Muscle of leg (tissue), 11 donors: ENCODE results near the gene BSG. TPM values are rescaled to one million over a fixed set of nuclear protein-coding genes. Genes with fewer than 3 reads are reported as not detected.
"Not testable (repeated sequence)": the region's sequence is repeated elsewhere in the genome, so short reads cannot be mapped to it uniquely, and the experiment has no call there.

Experiments used
- DNase-seq: peaks from one replicate; pipeline ENCODE4 v3.0.0; 2013
- H3K27ac ChIP-seq: one replicate; pipeline ENCODE4 v1.5.1; 2013; ENCODE audit warnings: mild to moderate bottlenecking, low read length, control low read depth
- H3K27me3 ChIP-seq: one replicate; pipeline ENCODE4 v1.6.1; 2013; ENCODE audit warnings: low read length; ENCODE audit not compliant: control insufficient read depth, insufficient read depth
- H3K36me3 ChIP-seq: one replicate; pipeline ENCODE4 v1.6.1; 2013; ENCODE audit warnings: low read length; ENCODE audit not compliant: control insufficient read depth, insufficient read depth
- H3K4me1 ChIP-seq: one replicate; pipeline ENCODE4 v1.6.1; 2013; ENCODE audit warnings: low read length; ENCODE audit not compliant: control insufficient read depth, insufficient read depth
- H3K4me3 ChIP-seq: one replicate; pipeline ENCODE4 v1.5.1; 2013; ENCODE audit warnings: low read length, control low read depth
- H3K9me3 ChIP-seq: replicated peaks from 2 replicates; pipeline ENCODE4 v1.6.1; 2013; ENCODE audit warnings: low read depth, low read length; ENCODE audit not compliant: control insufficient read depth
- whole genome bisulfite sequencing: methylation state at CpG from one replicate; pipeline ENCODE4 v1.1.5; 2013; ENCODE audit warnings: missing lambda C conversion rate; ENCODE audit not compliant: insufficient coverage; 5-methylcytosine and 5-hydroxymethylcytosine counted together
- polyA plus RNA-seq, 8 donors: library from polyadenylated mRNA; unstranded; fragments of 120-200 nt; gene quantifications; one replicate each; pipeline versions ENCODE4 v1.2.1 to v1.2.3, GENCODE V29; 2013; ENCODE audit warnings: inconsistent platforms in 1 of 8, low replicate concordance in 1 of 8; ENCODE audit not compliant: insufficient read length in 8 of 8, insufficient read depth in 1 of 8
- total RNA-seq: library from RNA; stranded (reverse); fragments of 120-200 nt; gene quantifications from one replicate; pipeline ENCODE4 v1.2.4, GENCODE V29; 2013

BSG gene
- total and polyA plus RNA-seq, 9 donors = 160 to 260 (median 221) TPM

DNA sequence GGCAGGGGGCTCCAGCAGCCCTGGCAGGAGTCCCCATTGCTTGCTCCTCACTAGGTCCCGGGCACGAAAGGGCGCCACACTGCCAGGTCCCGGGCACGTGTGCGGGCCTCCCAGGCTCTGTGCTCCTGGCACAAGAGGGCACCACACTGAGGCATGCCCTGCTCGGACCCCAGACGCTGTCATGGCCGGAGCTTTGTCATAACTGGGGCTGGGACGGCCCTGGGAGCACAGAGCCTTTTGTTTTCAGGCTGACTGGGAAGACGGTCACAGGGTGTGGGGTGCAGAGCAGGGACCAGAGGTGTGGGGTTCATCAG lies 7.4 kb downstream of the BSG start:
- H3K4me1 ChIP-seq = peaks cover 17% of the 10 kb centered on the region
- no peak overlapping the region for H3K4me3 ChIP-seq
- H3K27me3 ChIP-seq = peaks cover under 1% of the 10 kb centered on the region
- H3K36me3 ChIP-seq = peaks cover 57% of the 10 kb centered on the region
- no peaks in the 10 kb centered on the region for H3K9me3 ChIP-seq
- no peak overlapping the region for H3K27ac ChIP-seq
- WGBS = 88% methylated on average over 11 of the region's 11 CpGs
- no peak for DNase-seq

DNA sequence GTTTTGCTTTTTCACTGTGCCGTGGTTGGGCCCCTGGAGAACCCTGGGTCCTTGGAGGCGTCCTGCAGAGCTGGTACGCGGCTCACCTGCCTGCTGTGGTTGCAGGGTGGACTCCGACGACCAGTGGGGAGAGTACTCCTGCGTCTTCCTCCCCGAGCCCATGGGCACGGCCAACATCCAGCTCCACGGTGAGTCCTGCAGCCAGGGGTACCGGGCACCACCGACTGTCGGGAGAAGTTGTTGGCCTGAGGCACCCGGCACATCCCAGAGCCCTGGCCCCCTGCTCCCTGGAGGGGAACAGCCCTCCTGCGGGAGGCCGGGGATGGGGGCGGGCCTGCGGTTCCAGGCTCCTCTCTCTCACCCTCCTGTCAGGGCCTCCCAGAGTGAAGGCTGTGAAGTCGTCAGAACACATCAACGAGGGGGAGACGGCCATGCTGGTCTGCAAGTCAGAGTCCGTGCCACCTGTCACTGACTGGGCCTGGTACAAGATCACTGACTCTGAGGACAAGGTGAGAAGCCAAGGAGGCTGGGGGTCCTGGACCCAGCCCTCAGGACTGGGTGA lies 8.0 kb downstream of the BSG start:
- Histone ChIP-seq H3K36me3 (peaks cover 57% of the 10 kb centered on the region), H3K27ac (no peak overlapping the region), H3K4me3 (no peak overlapping the region), H3K4me1 (peaks cover 12% of the 10 kb centered on the region), H3K9me3 (no peaks in the 10 kb centered on the region), H3K27me3 (peaks cover 2% of the 10 kb centered on the region)
- no peak for DNase-seq
- 84% methylated on average over 21 of the region's 22 CpGs for WGBS

DNA sequence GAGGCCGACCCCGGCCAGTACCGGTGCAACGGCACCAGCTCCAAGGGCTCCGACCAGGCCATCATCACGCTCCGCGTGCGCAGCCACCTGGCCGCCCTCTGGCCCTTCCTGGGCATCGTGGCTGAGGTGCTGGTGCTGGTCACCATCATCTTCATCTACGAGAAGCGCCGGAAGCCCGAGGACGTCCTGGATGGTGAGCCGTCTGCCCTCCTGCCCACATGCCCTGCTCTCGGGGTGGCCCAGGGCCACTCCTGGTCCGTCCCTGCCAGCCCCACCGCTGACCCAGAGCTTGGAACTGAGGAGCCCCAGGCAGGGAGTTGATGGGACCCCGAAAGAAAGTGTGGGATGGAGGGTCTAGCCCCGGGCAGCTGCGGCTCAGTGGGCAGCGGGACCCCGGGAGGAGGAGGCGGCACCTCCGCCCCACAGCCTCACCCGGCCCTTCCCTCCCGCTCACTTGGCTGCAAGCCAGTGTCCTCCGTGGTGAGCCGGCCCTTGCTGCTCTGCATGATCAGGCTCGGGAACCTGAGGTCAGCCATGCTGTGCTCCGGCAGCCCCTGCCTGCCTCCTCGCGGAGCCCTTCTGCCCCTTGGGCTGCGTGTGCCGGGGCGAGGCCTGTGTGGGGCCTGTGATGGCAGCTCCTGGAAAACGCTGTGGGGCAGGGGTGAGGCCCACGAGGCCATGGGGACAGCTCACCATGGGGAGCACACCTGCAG lies 9.2 kb downstream of the BSG start:
- H3K4me3 ChIP-seq = no peak overlapping the region
- H3K9me3 ChIP-seq = no peaks in the 10 kb centered on the region
- H3K27me3 ChIP-seq = peaks cover 9% of the 10 kb centered on the region
- peaks cover 4% of the 10 kb centered on the region for H3K4me1 ChIP-seq
- peaks cover 57% of the 10 kb centered on the region for H3K36me3 ChIP-seq
- no peak overlapping the region for H3K27ac ChIP-seq
- WGBS = 85% methylated on average over 40 of the region's 40 CpGs
- no peak for DNase-seq

DNA sequence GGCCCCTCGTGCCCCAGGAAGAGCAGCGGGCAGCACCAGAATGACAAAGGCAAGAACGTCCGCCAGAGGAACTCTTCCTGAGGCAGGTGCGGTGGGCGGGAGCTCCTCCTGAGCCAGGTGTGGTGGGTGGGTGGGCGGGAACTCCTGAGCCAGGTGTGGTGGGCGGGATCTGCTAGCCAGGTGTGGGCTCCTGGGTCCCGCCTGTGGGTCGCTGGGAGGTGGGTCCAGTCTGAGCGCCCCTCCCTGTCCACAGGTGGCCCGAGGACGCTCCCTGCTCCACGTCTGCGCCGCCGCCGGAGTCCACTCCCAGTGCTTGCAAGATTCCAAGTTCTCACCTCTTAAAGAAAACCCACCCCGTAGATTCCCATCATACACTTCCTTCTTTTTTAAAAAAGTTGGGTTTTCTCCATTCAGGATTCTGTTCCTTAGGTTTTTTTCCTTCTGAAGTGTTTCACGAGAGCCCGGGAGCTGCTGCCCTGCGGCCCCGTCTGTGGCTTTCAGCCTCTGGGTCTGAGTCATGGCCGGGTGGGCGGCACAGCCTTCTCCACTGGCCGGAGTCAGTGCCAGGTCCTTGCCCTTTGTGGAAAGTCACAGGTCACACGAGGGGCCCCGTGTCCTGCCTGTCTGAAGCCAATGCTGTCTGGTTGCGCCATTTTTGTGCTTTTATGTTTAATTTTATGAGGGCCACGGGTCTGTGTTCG lies 10.3 kb downstream of the BSG start:
- peaks cover 2% of the 10 kb centered on the region for H3K4me1 ChIP-seq
- H3K36me3 ChIP-seq = peaks cover 48% of the 10 kb centered on the region
- WGBS = 87% methylated on average over 22 of the region's 31 CpGs
- H3K9me3 ChIP-seq = no peaks in the 10 kb centered on the region
- DNase-seq = no peak
- no peak overlapping the region for H3K27ac ChIP-seq
- no peak overlapping the region for H3K4me3 ChIP-seq
- H3K27me3 ChIP-seq = peaks cover 16% of the 10 kb centered on the region

DNA sequence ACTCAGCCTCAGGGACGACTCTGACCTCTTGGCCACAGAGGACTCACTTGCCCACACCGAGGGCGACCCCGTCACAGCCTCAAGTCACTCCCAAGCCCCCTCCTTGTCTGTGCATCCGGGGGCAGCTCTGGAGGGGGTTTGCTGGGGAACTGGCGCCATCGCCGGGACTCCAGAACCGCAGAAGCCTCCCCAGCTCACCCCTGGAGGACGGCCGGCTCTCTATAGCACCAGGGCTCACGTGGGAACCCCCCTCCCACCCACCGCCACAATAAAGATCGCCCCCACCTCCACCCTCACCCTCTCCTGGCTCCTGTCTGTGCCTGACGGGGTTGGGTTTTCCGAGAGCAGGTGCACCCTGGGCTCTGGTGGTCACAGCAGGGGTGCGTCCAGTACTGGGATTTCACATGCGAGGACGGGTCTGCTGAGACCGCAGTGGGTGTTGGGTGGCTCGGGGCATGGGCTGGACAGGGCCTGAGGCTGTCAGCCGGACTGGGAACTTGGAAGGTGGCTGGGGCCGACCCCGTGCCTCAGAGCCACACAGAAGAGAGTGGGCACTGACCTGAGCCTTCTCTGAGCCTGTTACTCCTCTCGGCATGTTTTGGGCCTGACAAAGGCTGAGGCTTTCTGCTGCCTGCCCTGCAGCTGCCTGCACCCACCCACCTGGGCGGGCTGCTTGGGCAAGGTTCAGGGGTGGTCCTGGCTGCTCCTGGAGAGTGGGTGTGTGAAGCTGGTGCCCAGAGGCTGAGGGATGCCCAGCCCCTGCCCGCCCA lies 11.0 kb downstream of the BSG start:
- Histone ChIP-seq H3K4me1 (peaks cover 8% of the 10 kb centered on the region), H3K4me3 (no peak overlapping the region), H3K36me3 (peaks cover 40% of the 10 kb centered on the region), H3K27ac (no peak overlapping the region), H3K9me3 (no peaks in the 10 kb centered on the region), H3K27me3 (peaks cover 24% of the 10 kb centered on the region)
- 82% methylated on average over 17 of the region's 27 CpGs for WGBS
- DNase-seq = no peak

DNA sequence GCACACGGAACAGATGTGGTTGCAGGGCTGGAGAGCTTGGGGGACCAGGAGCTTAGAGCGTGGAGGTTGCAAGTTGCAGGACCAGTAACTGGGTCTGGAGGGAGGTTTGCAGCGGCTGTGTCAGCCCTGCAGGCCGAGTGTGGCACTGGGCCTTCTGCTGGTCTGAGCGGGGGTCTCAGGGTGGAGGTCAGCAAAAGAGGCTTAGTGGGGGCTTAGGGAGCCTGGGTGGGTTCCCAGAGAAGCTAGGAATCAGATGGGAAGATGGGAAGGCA lies 11.5 kb downstream of the BSG start:
- Histone ChIP-seq H3K36me3 (peaks cover 40% of the 10 kb centered on the region), H3K4me3 (no peak overlapping the region), H3K27me3 (peaks cover 29% of the 10 kb centered on the region), H3K9me3 (no peaks in the 10 kb centered on the region), H3K4me1 (peaks cover 13% of the 10 kb centered on the region), H3K27ac (no peak overlapping the region)
- no peak for DNase-seq
- 75% methylated on average over 5 of the region's 5 CpGs for WGBS

DNA sequence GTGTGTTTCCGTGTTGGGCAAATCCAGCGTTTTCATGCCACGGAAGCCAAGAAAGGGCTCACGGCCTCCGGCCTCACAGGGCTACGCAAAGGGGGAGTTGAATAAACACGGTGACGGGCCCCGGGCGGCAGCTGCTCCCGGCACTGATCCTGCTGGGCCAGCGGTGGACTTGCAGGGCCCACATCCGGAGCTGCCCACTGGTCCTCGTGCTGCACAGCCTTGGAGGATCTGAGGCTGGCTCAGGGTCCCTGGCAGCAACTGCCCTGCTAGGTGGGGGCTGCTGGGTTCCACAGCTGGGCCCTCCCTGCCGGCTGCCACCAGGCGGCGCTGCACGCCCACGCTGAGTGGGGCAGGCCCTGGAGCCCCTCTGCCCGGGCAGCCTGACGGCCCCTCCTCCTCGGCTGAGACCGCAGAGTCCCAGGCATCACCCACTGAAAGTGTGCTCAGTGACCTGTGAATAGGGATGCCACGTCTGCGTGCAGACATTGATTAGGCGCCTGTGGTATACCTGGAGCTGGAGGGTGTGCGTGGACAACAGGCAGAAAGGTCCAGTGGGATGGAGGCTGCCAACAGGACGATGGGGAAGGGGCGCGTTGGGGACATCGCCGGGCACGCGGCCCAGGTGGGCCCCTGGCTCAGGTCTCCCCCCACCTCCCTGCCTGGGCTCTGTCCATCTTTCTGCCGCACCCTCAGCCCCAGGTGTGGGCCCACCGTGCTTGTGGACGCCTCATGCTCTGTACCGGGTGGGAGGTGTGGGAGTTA lies 12.0 kb downstream of the BSG start:
- WGBS = 27% methylated on average over 28 of the region's 38 CpGs

DNA sequence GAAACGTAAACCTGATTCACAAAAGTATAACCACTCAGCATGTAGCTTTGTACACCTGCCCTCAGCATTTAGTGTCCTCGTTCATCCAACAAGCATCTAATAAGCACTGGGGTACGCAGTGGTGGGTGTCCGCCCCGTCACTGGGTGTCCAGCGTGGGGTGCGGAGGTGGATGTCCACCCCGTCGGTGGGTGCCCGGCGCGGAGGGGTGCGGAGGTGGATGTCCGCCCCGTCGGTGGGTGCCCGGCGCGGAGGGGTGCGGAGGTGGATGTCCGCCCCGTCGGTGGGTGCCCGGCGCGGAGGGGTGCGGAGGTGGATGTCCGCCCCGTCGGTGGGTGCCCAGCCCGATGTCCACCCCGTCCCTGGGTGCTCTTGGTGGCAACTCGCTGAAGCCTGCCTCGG lies 12.8 kb downstream of the BSG start:
- 82% methylated on average over 33 of the region's 34 CpGs for WGBS
- H3K27me3 ChIP-seq = peaks cover 35% of the 10 kb centered on the region
- H3K9me3 ChIP-seq, H3K27ac ChIP-seq, DNase-seq, H3K4me3 ChIP-seq: not testable (repeated sequence)
- H3K36me3 ChIP-seq = peaks cover 27% of the 10 kb centered on the region
- H3K4me1 ChIP-seq = peaks cover 17% of the 10 kb centered on the region

More for the DNA sequence above, 12.0 kb downstream of the BSG start:
- peaks cover 34% of the 10 kb centered on the region for H3K36me3 ChIP-seq
- DNase-seq = no peak
- no peak overlapping the region for H3K4me3 ChIP-seq
- peaks cover 17% of the 10 kb centered on the region for H3K4me1 ChIP-seq
- no peaks in the 10 kb centered on the region for H3K9me3 ChIP-seq
- H3K27ac ChIP-seq = no peak overlapping the region
- peaks cover 34% of the 10 kb centered on the region for H3K27me3 ChIP-seq

DNA sequence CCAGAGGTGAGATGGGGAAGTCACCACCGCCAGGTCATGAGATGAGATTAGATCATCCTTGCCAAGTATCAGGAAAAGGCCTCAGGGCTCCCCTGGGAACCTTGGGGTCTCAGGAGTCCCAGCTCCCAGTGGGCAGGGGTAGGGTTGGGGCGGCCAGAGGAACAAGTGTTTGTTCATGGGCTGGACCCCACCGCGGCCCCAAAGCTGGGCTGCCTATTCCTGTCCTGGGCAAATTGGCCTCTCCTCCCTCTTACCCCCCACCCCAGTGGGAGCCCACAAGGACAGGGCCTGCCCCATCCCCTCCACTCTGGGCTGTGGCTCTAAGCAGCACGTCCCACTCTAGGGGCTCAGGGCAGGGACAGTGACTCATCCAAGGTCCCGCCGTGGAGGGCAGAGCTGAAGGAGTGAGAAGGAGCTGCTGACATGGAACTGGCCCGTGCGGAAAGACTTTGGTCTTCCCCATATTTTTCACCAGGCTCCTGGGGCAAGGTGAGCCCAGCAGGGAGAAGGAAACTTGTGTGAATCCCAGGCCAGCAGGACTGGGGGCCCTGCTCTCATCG lies 13.2 kb downstream of the BSG start:
- 63% methylated on average over 2 of the region's 10 CpGs for WGBS
- Histone ChIP-seq H3K4me3 (no peak overlapping the region), H3K27me3 (peaks cover 37% of the 10 kb centered on the region), H3K4me1 (peaks cover 17% of the 10 kb centered on the region), H3K36me3 (peaks cover 22% of the 10 kb centered on the region), H3K9me3 (no peaks in the 10 kb centered on the region), H3K27ac (no peak overlapping the region)
- DNase-seq = no peak
